Gastrocnemius medialis (tissue), 4 donors: ENCODE results near the gene IPCEF1.

Experiments used
- POLR2A ChIP-seq, 2 donors: fragments of 450-650 bp; IDR thresholded peaks; one replicate each; pipeline ENCODE4 v1.6.1; 2017; ENCODE audit warnings: antibody characterized with exemption in 2 of 2, mild to moderate bottlenecking in 2 of 2, moderate library complexity in 2 of 2
- TF ChIP-seq, protein P1 (sequence below), 5 experiments: fragments of 450-650 bp in 3 of 5; fragments of 200-600 bp in 2 of 5; sonication (generic) in 2 of 5; IDR thresholded peaks in 4 of 5; conservative IDR thresholded peaks in 1 of 5; 1 replicate in 4 of 5; 2 replicates in 1 of 5; pipeline ENCODE4 v1.5.1; 2016 to 2019; ENCODE audit warnings: antibody characterized with exemption in 5 of 5, mild to moderate bottlenecking in 3 of 5, moderate library complexity in 3 of 5

DNA sequence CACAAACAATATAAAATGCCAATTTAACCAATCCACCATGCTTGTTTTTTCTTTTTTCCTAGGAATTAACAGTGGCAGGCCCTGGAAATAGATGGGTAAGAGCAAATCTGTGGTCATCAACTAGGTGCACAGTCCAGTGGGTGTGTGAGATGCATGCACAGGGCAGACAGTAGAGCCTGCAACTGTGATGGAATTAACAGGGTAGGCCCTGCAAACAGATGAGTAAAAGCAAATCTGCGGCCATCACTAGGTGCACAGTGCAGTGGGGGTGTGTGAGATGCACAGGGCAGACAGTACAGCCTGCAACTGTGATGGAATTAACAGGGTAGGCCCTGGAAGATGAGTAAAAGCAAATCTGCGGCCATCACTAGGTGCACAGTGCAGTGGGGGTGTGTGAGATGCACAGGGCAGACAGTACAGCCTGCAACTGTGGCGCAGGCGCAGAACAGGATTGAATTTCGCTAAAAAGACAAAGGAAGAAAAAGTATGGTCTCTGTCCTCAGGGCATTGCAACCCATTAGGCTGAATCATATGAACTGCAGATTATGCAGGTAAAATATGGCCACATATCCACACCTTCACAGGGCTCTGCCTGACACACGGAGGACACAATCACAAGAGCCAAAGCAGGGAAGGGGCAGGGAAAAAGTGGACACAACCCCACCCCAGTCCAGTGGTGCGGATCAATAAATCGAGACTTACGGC is 41.0 kb upstream of the IPCEF1 start:
- TF ChIP-seq, protein P1, sequence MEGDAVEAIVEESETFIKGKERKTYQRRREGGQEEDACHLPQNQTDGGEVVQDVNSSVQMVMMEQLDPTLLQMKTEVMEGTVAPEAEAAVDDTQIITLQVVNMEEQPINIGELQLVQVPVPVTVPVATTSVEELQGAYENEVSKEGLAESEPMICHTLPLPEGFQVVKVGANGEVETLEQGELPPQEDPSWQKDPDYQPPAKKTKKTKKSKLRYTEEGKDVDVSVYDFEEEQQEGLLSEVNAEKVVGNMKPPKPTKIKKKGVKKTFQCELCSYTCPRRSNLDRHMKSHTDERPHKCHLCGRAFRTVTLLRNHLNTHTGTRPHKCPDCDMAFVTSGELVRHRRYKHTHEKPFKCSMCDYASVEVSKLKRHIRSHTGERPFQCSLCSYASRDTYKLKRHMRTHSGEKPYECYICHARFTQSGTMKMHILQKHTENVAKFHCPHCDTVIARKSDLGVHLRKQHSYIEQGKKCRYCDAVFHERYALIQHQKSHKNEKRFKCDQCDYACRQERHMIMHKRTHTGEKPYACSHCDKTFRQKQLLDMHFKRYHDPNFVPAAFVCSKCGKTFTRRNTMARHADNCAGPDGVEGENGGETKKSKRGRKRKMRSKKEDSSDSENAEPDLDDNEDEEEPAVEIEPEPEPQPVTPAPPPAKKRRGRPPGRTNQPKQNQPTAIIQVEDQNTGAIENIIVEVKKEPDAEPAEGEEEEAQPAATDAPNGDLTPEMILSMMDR (IDR thresholded peaks at IDR 0.05 in 4 of 5, conservative IDR thresholded peaks at IDR 0.05 in 1 of 5): no peak
- no peak for TF ChIP-seq POLR2A (IDR thresholded peaks at IDR 0.05)
